Neural cell (in vitro differentiated cells): ENCODE measurements around the gene HNRNPLL.

Experiments used
- CTCF ChIP-seq: fragments of 450-650 bp; IDR thresholded peaks from 2 replicates; pipeline ENCODE4 v1.5.1; 2014; ENCODE audit warnings: antibody characterized with exemption, mild to moderate bottlenecking, moderate library complexity; ENCODE audit not compliant: poor library complexity, severe bottlenecking
- EP300 ChIP-seq: fragments of 450-650 bp; conservative IDR thresholded peaks from 2 replicates; pipeline ENCODE4 v1.6.1; 2014; ENCODE audit warnings: antibody characterized with exemption, mild to moderate bottlenecking, moderate library complexity; ENCODE audit not compliant: poor library complexity, severe bottlenecking
- EZH2 ChIP-seq: fragments of 200-600, 300-800 bp; shearing (Covaris generic), sonication (generic); IDR thresholded peaks from 2 replicates; pipeline ENCODE4 v1.6.1; 2014; ENCODE audit warnings: antibody characterized with exemption, low read length, borderline replicate concordance, mild to moderate bottlenecking; ENCODE audit not compliant: insufficient read depth, poor library complexity, severe bottlenecking
- MXI1 ChIP-seq: fragments of 450-650 bp; conservative IDR thresholded peaks from 2 replicates; pipeline ENCODE4 v1.6.1; 2014; ENCODE audit warnings: antibody characterized with exemption, mild to moderate bottlenecking; ENCODE audit not compliant: poor library complexity, severe bottlenecking

GRCh38 chr2:38610851-38611801 lies 8.4 kb upstream of the HNRNPLL start:
- TF ChIP-seq MXI1 (no peak), CTCF (no peak), EP300 (no peak), EZH2 (no peak)
